ENCODE data around the gene OPHN1.

DNA sequence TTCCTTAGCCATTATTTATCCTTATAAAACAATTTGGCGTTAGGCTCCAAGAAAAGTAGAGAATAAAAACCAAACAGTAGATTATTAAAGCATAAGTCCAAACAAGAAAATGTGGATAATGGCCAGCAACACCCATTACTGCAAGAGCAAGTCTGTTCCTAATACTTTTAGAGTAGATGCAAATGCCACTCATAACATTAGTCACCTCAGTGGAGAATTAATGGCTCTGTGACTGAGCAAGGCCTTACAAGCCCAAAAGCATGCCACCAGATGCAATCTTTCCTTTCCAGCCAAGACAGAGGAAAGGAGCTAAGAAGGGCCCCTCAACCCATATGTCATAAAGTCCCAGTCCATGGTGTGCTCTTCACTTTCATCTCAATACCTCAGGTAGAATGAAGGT, 373.8 kb downstream of the OPHN1 start:
- TF ChIP-seq POLR2A (IDR thresholded peaks at IDR 0.05; ENCODE audit: low read depth, low read length) (no peak), EP300 (IDR thresholded peaks at IDR 0.05; ENCODE audit: borderline replicate concordance in 1 of 2, control insufficient read depth in 1 of 2, low read depth in 2 of 2, low read length in 2 of 2) (no peak), REST (IDR thresholded peaks at IDR 0.05; ENCODE audit: low read depth, low read length) (no peak), MEF2A (IDR thresholded peaks at IDR 0.05; ENCODE audit: insufficient read depth, low read depth, low read length) (no peak), BCL11A (IDR thresholded peaks at IDR 0.05; ENCODE audit: low read depth, low read length) (no peak)
- TF ChIP-seq, protein P1, sequence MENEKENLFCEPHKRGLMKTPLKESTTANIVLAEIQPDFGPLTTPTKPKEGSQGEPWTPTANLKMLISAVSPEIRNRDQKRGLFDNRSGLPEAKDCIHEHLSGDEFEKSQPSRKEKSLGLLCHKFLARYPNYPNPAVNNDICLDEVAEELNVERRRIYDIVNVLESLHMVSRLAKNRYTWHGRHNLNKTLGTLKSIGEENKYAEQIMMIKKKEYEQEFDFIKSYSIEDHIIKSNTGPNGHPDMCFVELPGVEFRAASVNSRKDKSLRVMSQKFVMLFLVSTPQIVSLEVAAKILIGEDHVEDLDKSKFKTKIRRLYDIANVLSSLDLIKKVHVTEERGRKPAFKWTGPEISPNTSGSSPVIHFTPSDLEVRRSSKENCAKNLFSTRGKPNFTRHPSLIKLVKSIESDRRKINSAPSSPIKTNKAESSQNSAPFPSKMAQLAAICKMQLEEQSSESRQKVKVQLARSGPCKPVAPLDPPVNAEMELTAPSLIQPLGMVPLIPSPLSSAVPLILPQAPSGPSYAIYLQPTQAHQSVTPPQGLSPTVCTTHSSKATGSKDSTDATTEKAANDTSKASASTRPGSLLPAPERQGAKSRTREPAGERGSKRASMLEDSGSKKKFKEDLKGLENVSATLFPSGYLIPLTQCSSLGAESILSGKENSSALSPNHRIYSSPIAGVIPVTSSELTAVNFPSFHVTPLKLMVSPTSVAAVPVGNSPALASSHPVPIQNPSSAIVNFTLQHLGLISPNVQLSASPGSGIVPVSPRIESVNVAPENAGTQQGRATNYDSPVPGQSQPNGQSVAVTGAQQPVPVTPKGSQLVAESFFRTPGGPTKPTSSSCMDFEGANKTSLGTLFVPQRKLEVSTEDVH (IDR thresholded peaks at IDR 0.05; ENCODE audit: low read depth, partially characterized antibody) = no peak
- TF ChIP-seq, protein P2, sequence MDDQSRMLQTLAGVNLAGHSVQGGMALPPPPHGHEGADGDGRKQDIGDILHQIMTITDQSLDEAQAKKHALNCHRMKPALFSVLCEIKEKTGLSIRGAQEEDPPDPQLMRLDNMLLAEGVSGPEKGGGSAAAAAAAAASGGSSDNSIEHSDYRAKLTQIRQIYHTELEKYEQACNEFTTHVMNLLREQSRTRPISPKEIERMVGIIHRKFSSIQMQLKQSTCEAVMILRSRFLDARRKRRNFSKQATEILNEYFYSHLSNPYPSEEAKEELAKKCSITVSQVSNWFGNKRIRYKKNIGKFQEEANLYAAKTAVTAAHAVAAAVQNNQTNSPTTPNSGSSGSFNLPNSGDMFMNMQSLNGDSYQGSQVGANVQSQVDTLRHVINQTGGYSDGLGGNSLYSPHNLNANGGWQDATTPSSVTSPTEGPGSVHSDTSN (IDR thresholded peaks at IDR 0.05; ENCODE audit: insufficient replicate concordance, low read depth, low read length) = no peak
- TF ChIP-seq, protein P3, sequence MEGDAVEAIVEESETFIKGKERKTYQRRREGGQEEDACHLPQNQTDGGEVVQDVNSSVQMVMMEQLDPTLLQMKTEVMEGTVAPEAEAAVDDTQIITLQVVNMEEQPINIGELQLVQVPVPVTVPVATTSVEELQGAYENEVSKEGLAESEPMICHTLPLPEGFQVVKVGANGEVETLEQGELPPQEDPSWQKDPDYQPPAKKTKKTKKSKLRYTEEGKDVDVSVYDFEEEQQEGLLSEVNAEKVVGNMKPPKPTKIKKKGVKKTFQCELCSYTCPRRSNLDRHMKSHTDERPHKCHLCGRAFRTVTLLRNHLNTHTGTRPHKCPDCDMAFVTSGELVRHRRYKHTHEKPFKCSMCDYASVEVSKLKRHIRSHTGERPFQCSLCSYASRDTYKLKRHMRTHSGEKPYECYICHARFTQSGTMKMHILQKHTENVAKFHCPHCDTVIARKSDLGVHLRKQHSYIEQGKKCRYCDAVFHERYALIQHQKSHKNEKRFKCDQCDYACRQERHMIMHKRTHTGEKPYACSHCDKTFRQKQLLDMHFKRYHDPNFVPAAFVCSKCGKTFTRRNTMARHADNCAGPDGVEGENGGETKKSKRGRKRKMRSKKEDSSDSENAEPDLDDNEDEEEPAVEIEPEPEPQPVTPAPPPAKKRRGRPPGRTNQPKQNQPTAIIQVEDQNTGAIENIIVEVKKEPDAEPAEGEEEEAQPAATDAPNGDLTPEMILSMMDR (IDR thresholded peaks at IDR 0.05 in 2 of 3, conservative IDR thresholded peaks at IDR 0.05 in 1 of 3; ENCODE audit: control insufficient read depth in 2 of 3, extremely low read depth in 1 of 3, insufficient read depth in 1 of 3, low read depth in 3 of 3, low read length in 3 of 3) = no peak
